Osteocyte (in vitro differentiated cells): ENCODE measurements around the gene HES2. TPM values are rescaled to one million over a fixed set of nuclear protein-coding genes. Genes with fewer than 3 reads are reported as not detected.

Experiments used
- DNase-seq: peaks from one replicate; pipeline ENCODE4 v3.0.0; 2021; ENCODE audit warnings: mixed read lengths; ENCODE audit not compliant: unreplicated experiment; ENCODE audit errors: extremely low spot score
- H3K27ac Mint-ChIP-seq: one replicate; pipeline ENCODE4 v1.8.0; 2021; ENCODE audit warnings: mild to moderate bottlenecking, mixed read lengths; ENCODE audit not compliant: unreplicated experiment
- H3K27me3 Mint-ChIP-seq: one replicate; pipeline ENCODE4 v1.8.0; 2021; ENCODE audit warnings: mixed read lengths; ENCODE audit not compliant: unreplicated experiment
- H3K36me3 Mint-ChIP-seq: one replicate; pipeline ENCODE4 v1.8.0; 2021; ENCODE audit warnings: mixed read lengths; ENCODE audit not compliant: unreplicated experiment
- H3K4me1 Mint-ChIP-seq: one replicate; pipeline ENCODE4 v1.8.0; 2021; ENCODE audit warnings: mixed read lengths; ENCODE audit not compliant: unreplicated experiment
- H3K4me3 Mint-ChIP-seq: one replicate; pipeline ENCODE4 v1.8.0; 2021; ENCODE audit warnings: mild to moderate bottlenecking, moderate library complexity, mixed read lengths; ENCODE audit not compliant: unreplicated experiment
- H3K9me3 Mint-ChIP-seq: one replicate; pipeline ENCODE4 v1.8.0; 2021; ENCODE audit warnings: mixed read lengths; ENCODE audit not compliant: unreplicated experiment
- total RNA-seq: library from RNA; stranded (reverse); gene quantifications from 2 replicates; pipeline ENCODE4 v1.2.1, GENCODE V29; 2021
- TF ChIP-seq, protein P1 (sequence below): fragments of 200-600 bp; sonication (generic); IDR thresholded peaks from 2 replicates; pipeline ENCODE4 v1.5.0; 2021; ENCODE audit warnings: antibody characterized with exemption, mild to moderate bottlenecking, moderate library complexity

Gene HES2
- total RNA-seq, 1 donor from 2014 or later, result not detected

DNA sequence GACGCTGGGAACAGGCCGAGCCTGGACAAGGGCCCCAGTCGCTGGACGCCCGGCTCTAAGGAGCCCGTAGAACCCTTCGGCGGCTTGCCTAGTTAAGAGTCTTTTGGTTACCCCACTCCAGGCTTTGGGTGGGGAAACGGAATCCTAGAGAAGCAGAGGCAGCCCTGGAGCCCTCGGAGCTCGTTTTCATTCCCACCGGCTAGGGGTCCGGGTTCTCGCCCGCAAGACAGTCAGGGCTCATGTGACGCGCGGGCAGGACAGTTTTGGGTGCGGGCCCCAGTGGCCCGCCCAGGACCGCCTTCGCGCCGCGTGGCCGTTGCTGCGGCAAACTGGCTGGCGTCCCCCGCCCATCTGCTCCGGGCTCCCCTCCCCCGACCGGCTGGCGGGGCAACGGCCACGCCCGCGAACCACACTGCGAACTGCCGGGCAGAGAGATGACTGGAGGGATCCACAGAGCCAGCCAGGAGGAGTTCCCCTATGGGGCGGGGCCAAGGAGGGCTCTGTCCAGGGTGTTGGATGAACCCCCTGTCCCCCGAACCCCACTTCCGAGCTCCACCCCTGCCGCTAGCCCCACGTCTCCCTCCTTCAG lies 829 bp upstream of the HES2 start:
- H3K4me3 Mint-ChIP-seq, result no peak overlapping the region
- peaks cover 60% of the 10 kb centered on the region for H3K27me3 Mint-ChIP-seq
- no peak overlapping the region for H3K27ac Mint-ChIP-seq
- H3K36me3 Mint-ChIP-seq, result no peaks in the 10 kb centered on the region
- DNase-seq, result no peak
- peaks cover 17% of the 10 kb centered on the region for H3K4me1 Mint-ChIP-seq
- TF ChIP-seq, protein P1, sequence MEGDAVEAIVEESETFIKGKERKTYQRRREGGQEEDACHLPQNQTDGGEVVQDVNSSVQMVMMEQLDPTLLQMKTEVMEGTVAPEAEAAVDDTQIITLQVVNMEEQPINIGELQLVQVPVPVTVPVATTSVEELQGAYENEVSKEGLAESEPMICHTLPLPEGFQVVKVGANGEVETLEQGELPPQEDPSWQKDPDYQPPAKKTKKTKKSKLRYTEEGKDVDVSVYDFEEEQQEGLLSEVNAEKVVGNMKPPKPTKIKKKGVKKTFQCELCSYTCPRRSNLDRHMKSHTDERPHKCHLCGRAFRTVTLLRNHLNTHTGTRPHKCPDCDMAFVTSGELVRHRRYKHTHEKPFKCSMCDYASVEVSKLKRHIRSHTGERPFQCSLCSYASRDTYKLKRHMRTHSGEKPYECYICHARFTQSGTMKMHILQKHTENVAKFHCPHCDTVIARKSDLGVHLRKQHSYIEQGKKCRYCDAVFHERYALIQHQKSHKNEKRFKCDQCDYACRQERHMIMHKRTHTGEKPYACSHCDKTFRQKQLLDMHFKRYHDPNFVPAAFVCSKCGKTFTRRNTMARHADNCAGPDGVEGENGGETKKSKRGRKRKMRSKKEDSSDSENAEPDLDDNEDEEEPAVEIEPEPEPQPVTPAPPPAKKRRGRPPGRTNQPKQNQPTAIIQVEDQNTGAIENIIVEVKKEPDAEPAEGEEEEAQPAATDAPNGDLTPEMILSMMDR, result no peak
- no peaks in the 10 kb centered on the region for H3K9me3 Mint-ChIP-seq

DNA sequence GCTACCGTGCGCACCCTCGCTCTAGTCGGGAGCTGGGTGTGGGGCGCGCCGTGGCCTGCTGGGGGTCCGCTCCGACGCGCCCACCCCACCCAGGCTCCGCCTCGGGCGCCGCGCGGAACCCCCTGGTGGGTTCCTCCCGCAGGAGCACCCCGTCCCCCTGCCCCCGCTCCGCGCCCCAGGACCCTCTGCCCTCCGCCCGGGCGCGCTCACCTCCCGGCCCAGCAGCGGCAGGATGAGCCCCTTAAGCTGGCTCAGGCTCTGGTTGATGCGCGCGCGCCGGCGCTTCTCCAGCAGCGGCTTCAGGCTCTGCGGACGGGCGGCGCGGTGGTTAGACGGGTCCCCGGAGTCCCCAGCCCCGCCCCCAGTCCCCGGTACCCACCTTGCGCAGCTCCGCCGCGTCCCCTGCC lies 319 bp downstream of the HES2 start:
- H3K4me1 Mint-ChIP-seq, result peaks cover 27% of the 10 kb centered on the region
- DNase-seq, result no peak
- H3K27ac Mint-ChIP-seq, result no peak overlapping the region
- no peaks in the 10 kb centered on the region for H3K9me3 Mint-ChIP-seq
- H3K27me3 Mint-ChIP-seq, result peaks cover 68% of the 10 kb centered on the region
- TF ChIP-seq, protein P1, result no peak
- no peaks in the 10 kb centered on the region for H3K36me3 Mint-ChIP-seq
- H3K4me3 Mint-ChIP-seq, result no peak overlapping the region

DNA sequence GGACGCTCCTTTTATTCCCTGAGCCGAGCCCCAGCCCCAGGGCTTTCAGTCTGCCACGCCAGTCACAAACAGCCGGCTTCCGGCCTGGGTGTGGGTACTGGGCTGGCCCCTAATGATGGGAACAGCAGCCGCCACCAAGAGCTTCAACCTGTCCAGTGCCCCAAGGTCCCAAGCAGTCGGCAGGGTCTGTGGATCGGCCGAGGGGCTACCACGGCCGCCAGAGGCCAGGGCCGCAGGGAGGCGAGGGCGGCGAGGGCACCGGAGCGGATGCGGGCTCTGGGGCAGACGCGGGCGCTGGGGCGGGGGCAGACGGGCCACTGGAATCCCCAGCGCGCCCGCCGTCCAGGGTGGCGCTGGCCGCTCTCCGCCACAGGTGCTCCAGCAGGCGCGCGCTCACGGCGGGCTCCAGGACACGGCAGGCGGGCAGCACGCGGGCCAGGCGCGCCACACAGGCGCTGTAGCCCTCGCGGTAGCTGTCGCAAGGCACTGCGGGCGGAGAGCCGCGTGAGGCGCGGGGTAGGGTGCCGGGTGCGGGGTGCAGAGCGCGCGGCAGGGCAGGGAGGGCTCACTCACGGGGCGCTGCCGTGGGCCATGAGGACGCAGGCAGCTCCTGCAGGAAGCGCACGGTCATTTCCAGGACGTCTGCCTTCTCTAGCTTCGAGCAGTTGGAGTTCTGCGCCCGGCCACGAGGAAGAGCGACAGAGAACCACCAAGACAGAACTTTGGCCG lies 887 bp downstream of the HES2 start:
- peaks cover 24% of the 10 kb centered on the region for H3K4me1 Mint-ChIP-seq
- H3K9me3 Mint-ChIP-seq, result no peaks in the 10 kb centered on the region
- H3K27ac Mint-ChIP-seq, result no peak overlapping the region
- TF ChIP-seq, protein P1, result no peak
- H3K36me3 Mint-ChIP-seq, result no peaks in the 10 kb centered on the region
- H3K27me3 Mint-ChIP-seq, result peaks cover 66% of the 10 kb centered on the region
- DNase-seq, result no peak
- peak overlapping the region; percentile 22 for H3K4me3 Mint-ChIP-seq

DNA sequence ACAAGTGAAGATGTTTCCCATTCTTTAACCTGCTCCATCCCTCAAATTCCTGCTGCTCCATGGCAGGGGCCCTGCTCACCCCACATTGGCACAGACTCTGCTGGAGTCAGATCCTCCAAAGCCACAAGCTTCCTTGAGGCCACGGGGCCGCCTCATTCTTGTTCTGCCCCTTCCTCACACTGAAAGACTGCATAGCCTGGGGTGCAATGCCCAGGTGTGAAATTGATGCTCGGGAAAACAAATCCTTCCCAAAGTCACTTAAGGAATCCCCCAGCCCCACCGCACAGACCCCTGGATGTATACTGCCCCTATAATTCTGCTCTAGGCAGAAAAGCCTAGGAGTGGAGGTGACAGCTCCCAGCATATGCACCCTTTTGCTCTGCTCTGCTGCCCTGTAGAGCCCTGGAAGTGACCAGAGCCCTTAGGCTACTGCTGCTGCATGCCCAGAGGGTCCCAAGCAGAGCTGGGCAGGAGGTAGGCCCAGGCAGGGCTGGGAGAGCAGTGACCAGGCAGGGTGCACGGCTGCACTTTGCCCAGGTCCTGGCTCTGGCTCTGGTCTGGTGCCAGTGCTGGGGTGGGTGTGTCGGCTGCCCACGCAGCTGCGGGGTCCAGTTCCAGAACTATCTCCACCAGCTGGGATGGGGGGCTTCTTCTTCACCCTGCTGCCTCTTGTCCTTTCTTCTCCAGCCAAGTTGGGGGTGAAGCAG lies 1.6 kb downstream of the HES2 start:
- TF ChIP-seq, protein P1, result no peak
- no peak for DNase-seq
- no peak overlapping the region for H3K27ac Mint-ChIP-seq
- H3K4me3 Mint-ChIP-seq, result no peak overlapping the region
- no peaks in the 10 kb centered on the region for H3K36me3 Mint-ChIP-seq
- H3K4me1 Mint-ChIP-seq, result peaks cover 21% of the 10 kb centered on the region
- no peaks in the 10 kb centered on the region for H3K9me3 Mint-ChIP-seq
- peaks cover 62% of the 10 kb centered on the region for H3K27me3 Mint-ChIP-seq

DNA sequence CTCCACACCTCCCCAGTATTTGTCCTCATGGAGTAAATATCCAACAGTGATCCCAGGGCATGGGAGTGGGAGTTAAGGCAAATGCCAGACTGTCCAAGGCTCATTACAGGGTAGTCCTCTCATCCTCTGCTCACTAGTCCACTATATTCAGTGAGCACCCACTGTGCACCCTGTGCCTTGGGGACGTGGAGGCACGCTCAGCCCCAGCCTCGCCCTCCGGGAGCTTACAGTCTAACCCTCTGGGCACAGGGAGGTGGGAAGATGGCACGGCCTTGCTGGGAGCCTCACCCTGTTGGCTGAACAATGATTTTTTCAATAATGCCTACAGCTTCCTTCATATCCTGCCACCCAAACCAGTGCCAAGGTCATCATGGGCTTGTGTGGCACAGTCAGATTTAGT lies 2.8 kb downstream of the HES2 start:
- Mint-ChIP-seq H3K36me3 (no peaks in the 10 kb centered on the region), H3K27ac (no peak overlapping the region), H3K4me3 (no peak overlapping the region), H3K4me1 (peaks cover 21% of the 10 kb centered on the region), H3K9me3 (no peaks in the 10 kb centered on the region), H3K27me3 (peaks cover 61% of the 10 kb centered on the region)
- TF ChIP-seq, protein P1, result no peak
- DNase-seq, result no peak
